ENCODE measurements around the gene MCAT.

Gene MCAT

GRCh38 chr22:43088627-43088983 lies 54.6 kb downstream of the MCAT start:
- no peak for DNase-seq

- no peak for DNase-seq
Measured at GRCh38 chr22:43085658-43086606, 57.3 kb downstream of the MCAT start.

Measured in CD4-positive, alpha-beta T cell treated with Interferon gamma for 1 hour (primary cell).